HG03175 (cell line): ENCODE data around the gene FXYD6.

Source experiments
- ATAC-seq: cut with Tn5 transposase; IDR thresholded peaks from one replicate; pipeline ENCODE4 v1.9.1; 2021; ENCODE audit warnings: mild to moderate bottlenecking, moderate library complexity; ENCODE audit not compliant: unreplicated experiment

Gene FXYD6

DNA sequence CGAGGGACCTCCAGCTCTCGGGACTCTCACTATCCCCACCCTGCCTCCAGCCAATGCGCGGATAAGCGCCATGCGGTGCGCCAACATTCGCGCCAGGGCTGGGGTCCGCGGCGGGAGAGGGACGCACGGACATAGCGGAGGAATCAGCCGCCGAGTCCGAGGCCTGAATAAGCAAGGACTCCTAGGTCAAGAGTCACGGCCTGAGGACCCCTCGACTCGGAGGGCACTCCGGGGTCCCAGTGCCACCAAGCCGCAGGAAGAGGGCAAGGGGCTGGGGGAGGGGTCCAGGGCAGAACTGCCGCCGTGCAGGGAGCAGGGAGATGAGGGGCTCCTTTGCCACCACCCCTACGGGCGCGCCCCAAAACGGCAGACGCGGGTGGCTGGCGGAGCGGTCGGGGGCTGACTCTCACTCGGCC, 80.0 kb downstream of the FXYD6 start:
- no peak for ATAC-seq

DNA sequence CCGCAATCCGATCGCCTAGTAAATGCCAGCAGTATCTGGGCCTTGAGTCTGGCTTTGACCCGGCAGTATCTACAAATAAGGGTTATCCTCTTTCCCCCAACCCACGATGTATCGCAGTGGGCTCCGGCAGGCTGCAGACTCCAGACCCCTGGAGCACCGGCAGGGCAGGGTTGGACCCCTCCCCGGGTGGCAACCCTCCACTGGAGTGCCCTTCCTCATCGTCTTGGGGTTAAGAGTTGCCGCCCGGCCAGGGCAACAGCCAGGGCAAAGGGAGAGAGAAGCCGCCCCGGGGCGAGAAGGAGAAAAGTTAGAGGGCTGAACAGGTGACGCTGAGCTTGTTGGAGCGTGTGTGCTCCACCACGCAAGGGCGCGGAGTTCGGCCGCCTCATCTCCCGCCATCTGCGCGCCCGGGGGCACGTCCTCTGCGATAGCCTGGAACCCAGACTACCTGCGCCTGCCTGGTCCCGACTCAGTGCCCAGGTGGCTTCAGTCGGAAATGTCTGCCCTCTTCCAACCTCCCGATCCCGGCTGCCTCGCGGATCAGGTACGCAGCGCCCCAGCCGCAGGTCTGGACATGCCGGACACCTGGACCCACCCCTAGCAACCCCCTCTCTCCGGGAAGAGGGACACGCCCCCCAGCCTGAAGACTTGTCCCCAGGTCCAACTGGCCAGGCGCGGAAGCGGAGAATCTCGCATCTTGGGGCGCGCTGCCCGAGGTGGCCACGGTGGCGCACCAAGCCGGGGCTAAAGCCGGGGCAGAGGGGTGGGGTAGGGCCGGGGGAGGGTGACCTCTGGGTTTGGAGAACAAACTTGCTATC, 80.6 kb downstream of the FXYD6 start:
- no peak for ATAC-seq

DNA sequence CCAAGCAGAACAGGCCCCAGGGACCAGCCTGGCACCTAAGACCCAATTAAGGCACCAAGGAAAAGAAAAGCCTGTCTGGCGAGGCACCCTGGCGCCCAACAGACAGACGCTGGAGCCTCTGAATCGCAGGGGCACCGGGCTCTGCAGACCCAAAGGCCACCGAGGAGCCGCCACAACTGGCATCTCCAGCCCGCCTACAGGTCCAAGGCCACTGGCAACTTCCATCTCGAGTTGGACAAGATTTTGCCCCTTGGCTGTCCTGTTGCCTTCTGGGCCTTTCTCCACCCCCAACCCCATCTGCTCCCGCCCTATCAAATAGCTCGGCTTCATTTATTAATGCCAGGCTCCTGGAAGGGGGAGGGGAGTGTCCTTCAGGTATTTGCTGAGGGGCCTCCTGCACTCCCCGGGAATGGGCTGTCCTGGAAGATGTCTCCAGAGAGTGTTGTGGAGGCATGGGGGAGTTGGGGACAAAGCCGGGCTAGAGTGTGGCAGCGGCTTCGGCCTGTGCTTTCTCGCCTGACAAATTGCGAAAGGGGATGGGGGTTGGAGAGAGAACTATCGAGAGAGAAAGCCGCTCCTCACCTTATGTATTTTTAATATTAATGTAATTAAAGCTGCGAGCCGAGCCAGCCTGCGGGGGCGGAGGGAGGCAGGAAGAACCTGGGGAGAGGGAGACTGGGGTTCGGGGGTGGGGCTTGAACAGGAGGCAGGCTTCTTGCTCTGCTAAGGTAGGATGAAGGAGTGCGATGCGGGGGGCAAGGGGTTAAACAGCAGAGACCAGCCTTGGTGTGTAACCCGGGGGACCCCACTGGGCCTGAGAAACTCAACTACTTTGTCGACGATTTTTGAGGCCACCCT, 81.5 kb downstream of the FXYD6 start:
- ATAC-seq = no peak

DNA sequence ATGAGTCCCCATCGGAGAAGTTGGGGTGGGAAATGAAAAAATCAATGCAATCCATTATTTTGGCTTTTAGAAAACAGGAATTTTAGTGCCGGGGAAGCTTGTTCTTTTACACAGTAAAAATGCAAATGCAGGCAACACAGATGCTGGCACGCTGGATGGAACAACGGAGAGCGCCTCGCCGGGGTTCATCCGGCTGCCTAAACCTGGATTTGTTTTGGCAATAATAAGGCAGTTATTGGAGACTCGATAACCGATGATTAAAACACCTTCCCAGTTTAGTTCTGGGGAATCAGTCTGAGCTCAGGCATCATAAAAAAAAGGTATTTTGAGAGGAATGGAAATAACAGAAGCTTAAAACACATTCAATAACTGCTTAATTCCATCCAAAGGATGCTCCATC, 82.3 kb downstream of the FXYD6 start:
- no peak for ATAC-seq

DNA sequence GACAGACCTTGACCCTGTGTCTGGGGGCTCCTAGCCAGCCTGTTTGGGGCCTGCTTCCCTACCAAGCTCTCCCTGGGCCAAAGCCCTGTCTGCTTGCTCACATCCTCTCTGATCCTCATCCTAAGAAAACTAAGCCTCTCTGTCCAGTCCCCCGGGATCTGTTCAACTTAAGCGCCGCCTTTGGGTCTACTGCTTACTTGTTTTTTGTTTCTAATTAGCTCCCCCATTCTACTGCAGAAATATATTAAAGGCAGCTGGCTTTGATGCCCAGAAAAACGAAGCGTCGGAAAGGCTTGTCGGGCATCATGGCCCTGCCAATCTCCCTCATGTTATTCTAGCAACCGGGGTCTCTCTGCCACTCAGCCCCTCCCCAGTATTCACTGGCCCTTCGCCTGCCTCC, 82.9 kb downstream of the FXYD6 start:
- no peak for ATAC-seq

DNA sequence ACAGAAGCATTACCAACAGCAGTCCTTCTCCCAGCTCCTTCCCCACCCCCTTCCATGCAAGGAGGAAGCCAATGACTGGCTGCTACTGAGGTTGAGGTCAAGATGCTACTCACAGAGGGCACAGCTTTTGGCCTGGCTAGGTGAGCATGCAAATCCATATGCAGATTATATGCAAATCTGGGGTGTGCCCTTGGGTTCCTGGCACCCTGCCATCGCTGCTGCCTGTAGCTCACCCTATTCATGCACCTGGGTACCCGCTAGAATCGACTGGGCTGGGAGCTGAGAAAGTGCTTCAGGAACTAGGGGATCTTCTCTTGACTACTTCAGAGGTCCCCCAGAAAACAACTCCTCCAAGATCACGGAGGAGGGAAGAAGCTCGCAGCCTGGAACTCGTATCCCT, 83.5 kb downstream of the FXYD6 start:
- ATAC-seq = no peak

DNA sequence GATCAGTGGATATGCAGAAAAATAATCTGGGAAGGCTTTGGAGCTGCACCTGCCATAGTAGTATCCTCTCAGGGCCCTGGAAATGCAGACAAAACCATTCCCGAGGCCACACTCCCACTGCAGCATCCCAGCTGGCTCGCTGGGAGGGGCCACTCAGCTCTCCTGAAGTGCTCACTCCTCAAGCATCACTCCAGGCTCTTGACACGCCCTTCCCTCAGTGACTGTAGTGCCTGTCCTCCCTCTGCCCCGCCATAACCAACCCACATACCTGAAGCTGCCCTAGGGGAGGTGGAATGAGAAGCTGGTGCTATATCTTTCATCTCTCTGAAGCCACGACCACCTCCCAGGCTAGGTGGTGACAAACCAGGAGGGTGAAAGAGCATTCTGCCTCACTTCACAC, 84.2 kb downstream of the FXYD6 start:
- no peak for ATAC-seq

DNA sequence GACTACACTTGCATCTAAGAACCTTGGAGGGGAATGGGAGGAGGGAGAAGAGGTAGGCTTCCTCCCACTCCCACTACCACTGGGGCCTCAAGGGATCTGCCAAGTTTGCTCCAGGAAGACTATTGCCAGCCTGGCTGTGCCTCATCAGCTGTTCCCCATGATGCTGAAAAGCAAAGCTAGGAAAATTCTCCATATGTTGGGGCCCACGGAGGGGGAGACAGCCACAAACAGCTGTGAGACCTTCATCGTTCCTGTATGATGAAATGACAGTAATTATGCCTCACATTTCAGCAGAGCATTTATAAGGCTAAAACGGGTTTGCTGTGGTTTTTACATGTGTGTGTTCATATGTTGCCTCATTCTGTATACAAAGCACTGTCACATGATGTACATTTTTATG, 86.2 kb downstream of the FXYD6 start:
- no peak for ATAC-seq

DNA sequence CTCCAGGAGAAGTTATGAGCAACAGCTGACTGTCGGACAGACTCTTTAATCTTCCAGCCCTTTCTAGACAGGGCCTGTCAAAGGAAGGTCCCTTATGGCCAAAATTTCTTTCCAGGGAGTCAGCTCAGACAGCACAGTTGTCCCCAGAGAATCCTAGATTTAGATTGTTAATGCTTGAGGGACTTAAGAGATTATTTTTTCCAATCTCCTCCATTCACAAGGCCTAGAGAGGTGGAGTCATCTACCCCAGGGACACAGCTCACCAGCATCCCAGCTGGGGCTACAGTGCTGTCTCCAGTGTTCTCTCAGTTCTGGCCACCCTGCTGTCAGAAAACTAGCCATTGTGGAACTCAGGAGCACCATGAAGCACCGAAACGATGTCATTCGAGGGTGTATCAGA, 87.2 kb downstream of the FXYD6 start:
- ATAC-seq = no peak
